ENCODE results near the gene STARD5.
"Not testable (repeated sequence)": the region's sequence is repeated elsewhere in the genome, so short reads cannot be mapped to it uniquely, and the experiment has no call there.

The STARD5 gene

GRCh38 chr15:81331600-81331999, 7.7 kb upstream of the STARD5 start:
- no peak for TF ChIP-seq CTCF (IDR thresholded peaks at IDR 0.05; ENCODE audit: low read depth, low read length)

GRCh38 chr15:81331141-81331540, 7.2 kb upstream of the STARD5 start:
- not testable (repeated sequence) for DNase-seq (ENCODE audit: extremely low read depth, low read depth)

More at GRCh38 chr15:81331600-81331999, 7.7 kb upstream of the STARD5 start:
- DNase-seq (ENCODE audit: extremely low read depth, low read depth), result no peak

- TF ChIP-seq CTCF (IDR thresholded peaks at IDR 0.05; ENCODE audit: low read depth, low read length), result no peak
- no peak for DNase-seq (ENCODE audit: extremely low read depth, low read depth)
Observed at GRCh38 chr15:81330366-81331090, 6.6 kb upstream of the STARD5 start.

- no peak for DNase-seq (ENCODE audit: extremely low read depth, low read depth)
- TF ChIP-seq CTCF (IDR thresholded peaks at IDR 0.05; ENCODE audit: low read depth, low read length), result no peak
Observed at GRCh38 chr15:81329446-81329845, 5.5 kb upstream of the STARD5 start.

GRCh38 chr15:81327516-81327915, 3.6 kb upstream of the STARD5 start:
- DNase-seq (ENCODE audit: extremely low read depth, low read depth), result peak; percentile 34

GRCh38 chr15:81326466-81327212, 2.7 kb upstream of the STARD5 start:
- no peak for TF ChIP-seq CTCF (IDR thresholded peaks at IDR 0.05; ENCODE audit: low read depth, low read length)
- no peak for DNase-seq (ENCODE audit: extremely low read depth, low read depth)

More at GRCh38 chr15:81327516-81327915, 3.6 kb upstream of the STARD5 start:
- TF ChIP-seq CTCF (IDR thresholded peaks at IDR 0.05; ENCODE audit: low read depth, low read length), result no peak

- no peak for TF ChIP-seq CTCF (IDR thresholded peaks at IDR 0.05; ENCODE audit: low read depth, low read length)
- DNase-seq (ENCODE audit: extremely low read depth, low read depth), result no peak
Observed at GRCh38 chr15:81323559-81323943, 390 bp downstream of the STARD5 start.
